GM12891 (cell line): Measurements from ENCODE around the gene HS6ST3.

Source experiments
- POLR2A ChIP-seq: IDR thresholded peaks from 2 replicates; pipeline ENCODE4 v1.6.1; 2011; ENCODE audit warnings: low read depth, low read length, control low read depth
- POLR2AphosphoS5 ChIP-seq: IDR thresholded peaks from 2 replicates; pipeline ENCODE4 v1.6.1; 2011; ENCODE audit warnings: low read depth, low read length, control low read depth
- SPI1 ChIP-seq: IDR thresholded peaks from 2 replicates; pipeline ENCODE4 v1.6.1; 2011; ENCODE audit warnings: low read depth, low read length, control low read depth
- TAF1 ChIP-seq: IDR thresholded peaks from 2 replicates; pipeline ENCODE4 v1.6.1; 2011; ENCODE audit warnings: low read depth, low read length, control low read depth

- TF ChIP-seq POLR2AphosphoS5, result no peak
- TF ChIP-seq POLR2A, result no peak
- no peak for TF ChIP-seq TAF1
- no peak for TF ChIP-seq SPI1
Measured at GRCh38 chr13:96834626-96835025, 744.7 kb downstream of the HS6ST3 start.
